H1 (cell line): Measurements from ENCODE around the gene ADAMTS9. TPM values are rescaled to one million over a fixed set of nuclear protein-coding genes. Genes with fewer than 3 reads are reported as not detected.

Experiments
- GTF2F1 ChIP-seq: IDR thresholded peaks from 2 replicates; pipeline ENCODE4 v1.6.1; 2012; ENCODE audit warnings: low read depth, low read length, improper control_type of control experiment, borderline replicate concordance
- KDM5A ChIP-seq: fragments of 200-600 bp; IDR thresholded peaks from 2 replicates; pipeline ENCODE4 v1.7.1; 2012; ENCODE audit warnings: mild to moderate bottlenecking, low read length, inconsistent platforms, mixed read lengths
- PHF8 ChIP-seq: fragments of 200-600 bp; sonication (generic); conservative IDR thresholded peaks from 2 replicates; pipeline ENCODE4 v1.7.1; 2012; ENCODE audit warnings: low read depth, mild to moderate bottlenecking, inconsistent platforms, low read length, moderate library complexity
- SAP30 ChIP-seq: fragments of 300-600 bp; sonication (generic); IDR thresholded peaks from 2 replicates; pipeline ENCODE4 v1.7.1; 2012; ENCODE audit warnings: low read length, moderate library complexity, mild to moderate bottlenecking, inconsistent platforms; ENCODE audit not compliant: insufficient read depth, insufficient replicate concordance
- TAF1 ChIP-seq: IDR thresholded peaks from 2 replicates; pipeline ENCODE4 v1.6.1; 2011; ENCODE audit warnings: mild to moderate bottlenecking, low read depth, low read length
- TAF7 ChIP-seq: optimal IDR thresholded peaks from 2 replicates; pipeline ENCODE3; 2011; ENCODE audit warnings: low read depth, mild to moderate bottlenecking, inconsistent platforms, low read length, moderate library complexity, borderline replicate concordance
- polyA plus RNA-seq, 7 experiments: library from polyadenylated mRNA; depleted of rRNA in 3 of 7; stranded (reverse) in 5 of 7; unstranded in 2 of 7; fragments of >200 nt in 5 of 7; fragments of 200-250 nt in 2 of 7; gene quantifications; 1 replicate in 5 of 7; 2 replicates in 1 of 7; 4 replicates in 1 of 7; pipeline versions ENCODE4 v1.2.1 to v1.2.3, GENCODE V29; 2011 to 2013; ENCODE audit warnings: missing spikeins in 2 of 7, mixed read lengths in 2 of 7
- total RNA-seq: library from RNA; stranded (reverse); fragmentation: NEBNext Ultra II Directional; extraction: Animal tissue kit (Norgen Biotek cat#: 25700); gene quantifications from 2 replicates; pipeline ENCODE4 v1.2.1, GENCODE V29; 2021
- TF ChIP-seq, protein P1 (sequence below): fragments of 300-600 bp; sonication (generic); IDR thresholded peaks from 2 replicates; pipeline ENCODE4 v1.7.1; 2012; ENCODE audit warnings: low read length, moderate library complexity, mild to moderate bottlenecking, inconsistent platforms; ENCODE audit not compliant: insufficient replicate concordance

Gene ADAMTS9
- total and polyA plus RNA-seq, 2 of the 8 experiments (the other 6 are each of a cell fraction or from before 2014, with no cell fraction given), result 0.20 to 0.41 TPM

DNA sequence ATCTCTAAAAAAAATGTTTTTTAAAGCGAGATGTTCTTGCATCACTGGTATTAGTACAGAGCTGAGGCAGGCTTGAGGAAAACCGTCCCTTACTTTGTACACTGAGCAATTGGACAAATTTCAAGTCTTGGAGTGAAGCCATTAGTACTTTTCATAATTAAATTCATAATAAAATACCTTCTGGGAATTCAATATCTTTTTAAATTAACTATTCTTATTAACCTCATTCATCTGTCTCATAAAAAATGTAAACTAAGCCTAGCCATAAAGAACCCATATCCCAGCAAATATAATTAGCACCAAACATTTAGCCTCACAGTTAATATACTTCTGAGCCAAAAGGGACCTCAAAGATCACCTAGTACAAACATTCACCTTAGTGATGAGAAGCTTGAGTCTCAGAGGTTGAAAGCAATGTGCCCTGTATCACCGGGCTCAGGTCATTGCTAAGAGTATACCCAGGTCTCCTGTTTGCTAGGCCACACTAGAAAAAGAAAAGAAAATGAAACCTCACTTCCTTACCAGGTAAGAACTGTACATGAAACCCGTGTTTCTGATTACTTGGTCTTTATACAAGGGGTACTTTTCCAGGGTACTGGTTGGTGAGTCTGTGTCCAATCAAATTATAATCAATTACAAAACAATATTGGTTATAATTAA lies 192.5 kb downstream of the ADAMTS9 start (continued):
- TF ChIP-seq TAF7 (no peak), GTF2F1 (no peak), SAP30 (no peak), PHF8 (no peak), TAF1 (no peak), KDM5A (no peak)
- TF ChIP-seq, protein P1, sequence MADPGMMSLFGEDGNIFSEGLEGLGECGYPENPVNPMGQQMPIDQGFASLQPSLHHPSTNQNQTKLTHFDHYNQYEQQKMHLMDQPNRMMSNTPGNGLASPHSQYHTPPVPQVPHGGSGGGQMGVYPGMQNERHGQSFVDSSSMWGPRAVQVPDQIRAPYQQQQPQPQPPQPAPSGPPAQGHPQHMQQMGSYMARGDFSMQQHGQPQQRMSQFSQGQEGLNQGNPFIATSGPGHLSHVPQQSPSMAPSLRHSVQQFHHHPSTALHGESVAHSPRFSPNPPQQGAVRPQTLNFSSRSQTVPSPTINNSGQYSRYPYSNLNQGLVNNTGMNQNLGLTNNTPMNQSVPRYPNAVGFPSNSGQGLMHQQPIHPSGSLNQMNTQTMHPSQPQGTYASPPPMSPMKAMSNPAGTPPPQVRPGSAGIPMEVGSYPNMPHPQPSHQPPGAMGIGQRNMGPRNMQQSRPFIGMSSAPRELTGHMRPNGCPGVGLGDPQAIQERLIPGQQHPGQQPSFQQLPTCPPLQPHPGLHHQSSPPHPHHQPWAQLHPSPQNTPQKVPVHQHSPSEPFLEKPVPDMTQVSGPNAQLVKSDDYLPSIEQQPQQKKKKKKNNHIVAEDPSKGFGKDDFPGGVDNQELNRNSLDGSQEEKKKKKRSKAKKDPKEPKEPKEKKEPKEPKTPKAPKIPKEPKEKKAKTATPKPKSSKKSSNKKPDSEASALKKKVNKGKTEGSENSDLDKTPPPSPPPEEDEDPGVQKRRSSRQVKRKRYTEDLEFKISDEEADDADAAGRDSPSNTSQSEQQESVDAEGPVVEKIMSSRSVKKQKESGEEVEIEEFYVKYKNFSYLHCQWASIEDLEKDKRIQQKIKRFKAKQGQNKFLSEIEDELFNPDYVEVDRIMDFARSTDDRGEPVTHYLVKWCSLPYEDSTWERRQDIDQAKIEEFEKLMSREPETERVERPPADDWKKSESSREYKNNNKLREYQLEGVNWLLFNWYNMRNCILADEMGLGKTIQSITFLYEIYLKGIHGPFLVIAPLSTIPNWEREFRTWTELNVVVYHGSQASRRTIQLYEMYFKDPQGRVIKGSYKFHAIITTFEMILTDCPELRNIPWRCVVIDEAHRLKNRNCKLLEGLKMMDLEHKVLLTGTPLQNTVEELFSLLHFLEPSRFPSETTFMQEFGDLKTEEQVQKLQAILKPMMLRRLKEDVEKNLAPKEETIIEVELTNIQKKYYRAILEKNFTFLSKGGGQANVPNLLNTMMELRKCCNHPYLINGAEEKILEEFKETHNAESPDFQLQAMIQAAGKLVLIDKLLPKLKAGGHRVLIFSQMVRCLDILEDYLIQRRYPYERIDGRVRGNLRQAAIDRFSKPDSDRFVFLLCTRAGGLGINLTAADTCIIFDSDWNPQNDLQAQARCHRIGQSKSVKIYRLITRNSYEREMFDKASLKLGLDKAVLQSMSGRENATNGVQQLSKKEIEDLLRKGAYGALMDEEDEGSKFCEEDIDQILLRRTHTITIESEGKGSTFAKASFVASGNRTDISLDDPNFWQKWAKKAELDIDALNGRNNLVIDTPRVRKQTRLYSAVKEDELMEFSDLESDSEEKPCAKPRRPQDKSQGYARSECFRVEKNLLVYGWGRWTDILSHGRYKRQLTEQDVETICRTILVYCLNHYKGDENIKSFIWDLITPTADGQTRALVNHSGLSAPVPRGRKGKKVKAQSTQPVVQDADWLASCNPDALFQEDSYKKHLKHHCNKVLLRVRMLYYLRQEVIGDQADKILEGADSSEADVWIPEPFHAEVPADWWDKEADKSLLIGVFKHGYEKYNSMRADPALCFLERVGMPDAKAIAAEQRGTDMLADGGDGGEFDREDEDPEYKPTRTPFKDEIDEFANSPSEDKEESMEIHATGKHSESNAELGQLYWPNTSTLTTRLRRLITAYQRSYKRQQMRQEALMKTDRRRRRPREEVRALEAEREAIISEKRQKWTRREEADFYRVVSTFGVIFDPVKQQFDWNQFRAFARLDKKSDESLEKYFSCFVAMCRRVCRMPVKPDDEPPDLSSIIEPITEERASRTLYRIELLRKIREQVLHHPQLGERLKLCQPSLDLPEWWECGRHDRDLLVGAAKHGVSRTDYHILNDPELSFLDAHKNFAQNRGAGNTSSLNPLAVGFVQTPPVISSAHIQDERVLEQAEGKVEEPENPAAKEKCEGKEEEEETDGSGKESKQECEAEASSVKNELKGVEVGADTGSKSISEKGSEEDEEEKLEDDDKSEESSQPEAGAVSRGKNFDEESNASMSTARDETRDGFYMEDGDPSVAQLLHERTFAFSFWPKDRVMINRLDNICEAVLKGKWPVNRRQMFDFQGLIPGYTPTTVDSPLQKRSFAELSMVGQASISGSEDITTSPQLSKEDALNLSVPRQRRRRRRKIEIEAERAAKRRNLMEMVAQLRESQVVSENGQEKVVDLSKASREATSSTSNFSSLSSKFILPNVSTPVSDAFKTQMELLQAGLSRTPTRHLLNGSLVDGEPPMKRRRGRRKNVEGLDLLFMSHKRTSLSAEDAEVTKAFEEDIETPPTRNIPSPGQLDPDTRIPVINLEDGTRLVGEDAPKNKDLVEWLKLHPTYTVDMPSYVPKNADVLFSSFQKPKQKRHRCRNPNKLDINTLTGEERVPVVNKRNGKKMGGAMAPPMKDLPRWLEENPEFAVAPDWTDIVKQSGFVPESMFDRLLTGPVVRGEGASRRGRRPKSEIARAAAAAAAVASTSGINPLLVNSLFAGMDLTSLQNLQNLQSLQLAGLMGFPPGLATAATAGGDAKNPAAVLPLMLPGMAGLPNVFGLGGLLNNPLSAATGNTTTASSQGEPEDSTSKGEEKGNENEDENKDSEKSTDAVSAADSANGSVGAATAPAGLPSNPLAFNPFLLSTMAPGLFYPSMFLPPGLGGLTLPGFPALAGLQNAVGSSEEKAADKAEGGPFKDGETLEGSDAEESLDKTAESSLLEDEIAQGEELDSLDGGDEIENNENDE, result no peak
